Lower lobe of right lung (tissue), 2 donors: ENCODE measurements around the gene MCM3AP. TPM values are rescaled to one million over a fixed set of nuclear protein-coding genes. Genes with fewer than 3 reads are reported as not detected.
A peak's percentile ranks its signal among the peaks of the same experiment; 100 is the strongest.

Experiments
- ATAC-seq, 2 donors: fragments of 200-7000 bp; cut with Tn5 transposase; one replicate each; pipeline ENCODE4 v1.9.1; 2020 to 2022; ENCODE audit warnings: mild to moderate bottlenecking in 2 of 2, moderate library complexity in 2 of 2
- DNase-seq: peaks from one replicate; pipeline ENCODE4 v3.0.0-alpha.2; 2020
- H3K27ac ChIP-seq: fragments of 200-600 bp; one replicate; pipeline ENCODE4 v1.8.0; 2022
- H3K27me3 ChIP-seq: fragments of 200-600 bp; one replicate; pipeline ENCODE4 v1.8.0; 2022; ENCODE audit warnings: low read depth
- H3K36me3 ChIP-seq: fragments of 200-600 bp; one replicate; pipeline ENCODE4 v1.8.0; 2022; ENCODE audit warnings: mild to moderate bottlenecking
- H3K4me1 ChIP-seq: fragments of 200-600 bp; one replicate; pipeline ENCODE4 v1.8.0; 2022
- H3K4me3 ChIP-seq: fragments of 200-600 bp; one replicate; pipeline ENCODE4 v1.8.0; 2022; ENCODE audit warnings: mild to moderate bottlenecking
- H3K9me3 ChIP-seq: fragments of 200-600 bp; one replicate; pipeline ENCODE4 v1.8.0; 2022
- CTCF ChIP-seq: fragments of 200-600 bp; IDR thresholded peaks from one replicate; pipeline ENCODE4 v1.8.0; 2022; ENCODE audit warnings: antibody characterized with exemption, mild to moderate bottlenecking
- intact Hi-C: fragments of 100-400 bp; cut with DNase I; formaldehyde crosslinking; loops from one replicate; pipeline ENCODE4 v1.11.0; 2022
- total RNA-seq: library from RNA; stranded (reverse); fragmentation: NEBNext Ultra II Directional; extraction: Animal tissue kit (Norgen Biotek cat#: 25700); gene quantifications from one replicate; pipeline ENCODE4 v1.2.1, GENCODE V29; 2021
- donor health status: DM: no; HTN: yes; CAD: no; lungs with severe emphysema.

MCM3AP gene
- total RNA-seq, 1 donor from 2014 or later, result 96.2 TPM

GRCh38 chr21:46208761-46209721, 76.4 kb downstream of the MCM3AP start:
- peaks cover 98% of the 10 kb centered on the region for H3K36me3 ChIP-seq
- TF ChIP-seq CTCF, result no peak
- H3K27ac ChIP-seq, result no peak overlapping the region
- H3K9me3 ChIP-seq, result no peaks in the 10 kb centered on the region
- no peaks in the 10 kb centered on the region for H3K4me1 ChIP-seq
- intact Hi-C loops, result no loop called here
- no peaks in the 10 kb centered on the region for H3K27me3 ChIP-seq
- ATAC-seq, result no peak
- H3K4me3 ChIP-seq, result no peak overlapping the region
- peak; percentile 42 for DNase-seq

GRCh38 chr21:46207920-46208591, 77.4 kb downstream of the MCM3AP start:
- H3K27ac ChIP-seq, result no peak overlapping the region
- H3K4me3 ChIP-seq, result no peak overlapping the region
- DNase-seq (peak; percentile 38), ATAC-seq (no peak)
- H3K36me3 ChIP-seq, result peaks cover 98% of the 10 kb centered on the region
- intact Hi-C loops, result no loop called here
- H3K4me1 ChIP-seq, result no peaks in the 10 kb centered on the region
- H3K9me3 ChIP-seq, result no peaks in the 10 kb centered on the region
- no peaks in the 10 kb centered on the region for H3K27me3 ChIP-seq
- TF ChIP-seq CTCF, result no peak

- DNase-seq, result peak; percentile 43
- intact Hi-C loops, result no loop called here
- no peak for TF ChIP-seq CTCF
Measured at GRCh38 chr21:46207006-46207919, 78.1 kb downstream of the MCM3AP start.

GRCh38 chr21:46206163-46207005, 79.0 kb downstream of the MCM3AP start:
- no peak overlapping the region for H3K27ac ChIP-seq
- no peak for ATAC-seq
- no peak overlapping the region for H3K4me3 ChIP-seq
- TF ChIP-seq CTCF, result no peak
- H3K36me3 ChIP-seq, result peaks cover 89% of the 10 kb centered on the region
- H3K4me1 ChIP-seq, result no peaks in the 10 kb centered on the region
- H3K27me3 ChIP-seq, result no peaks in the 10 kb centered on the region
- no peaks in the 10 kb centered on the region for H3K9me3 ChIP-seq
- peak; percentile 35 for DNase-seq
- intact Hi-C loops, result no loop called here

More at GRCh38 chr21:46207006-46207919, 78.1 kb downstream of the MCM3AP start:
- no peaks in the 10 kb centered on the region for H3K9me3 ChIP-seq
- H3K4me1 ChIP-seq, result no peaks in the 10 kb centered on the region
- H3K27ac ChIP-seq, result no peak overlapping the region
- no peak for ATAC-seq
- peaks cover 97% of the 10 kb centered on the region for H3K36me3 ChIP-seq
- H3K27me3 ChIP-seq, result no peaks in the 10 kb centered on the region
- H3K4me3 ChIP-seq, result no peak overlapping the region
